ENCODE results near the gene GAS7. TPM values are rescaled to one million over a fixed set of nuclear protein-coding genes. Genes with fewer than 3 reads are reported as not detected.

The GAS7 gene
- total RNA-seq, 6 experiments from 2014 or later, result 1.6 to 7.1 (median 2.7) TPM

- no peak for TF ChIP-seq POLR2A (IDR thresholded peaks at IDR 0.05)
- TF ChIP-seq CTCF (IDR thresholded peaks at IDR 0.05), result no peak
- H3K27ac ChIP-seq, result no peak overlapping the region
- H3K4me3 ChIP-seq, result no peak overlapping the region
- H3K36me3 ChIP-seq, result no peaks in the 10 kb centered on the region
- ATAC-seq, result no peak
- no peaks in the 10 kb centered on the region for H3K4me1 ChIP-seq
- DNase-seq, result no peak
- H3K27me3 ChIP-seq, result no peaks in the 10 kb centered on the region
- H3K9me3 ChIP-seq, result no peaks in the 10 kb centered on the region
- 43% methylated on average over 7 of the region's 7 CpGs for WGBS (ENCODE audit: insufficient coverage, low coverage, low lambda C conversion rate, missing lambda C conversion rate)
- intact Hi-C loops (cut with DNase I), result no loop called here
Measured at GRCh38 chr17:10144982-10145381, 53.4 kb downstream of the GAS7 start.

- no peak overlapping the region for H3K27ac ChIP-seq
- no peak for DNase-seq
- no peaks in the 10 kb centered on the region for H3K9me3 ChIP-seq
- no peak overlapping the region for H3K4me3 ChIP-seq
- 67% methylated on average over 6 of the region's 6 CpGs for WGBS (ENCODE audit: insufficient coverage, low coverage, low lambda C conversion rate, missing lambda C conversion rate)
- intact Hi-C loops (cut with DNase I), result no loop called here
- H3K36me3 ChIP-seq, result no peaks in the 10 kb centered on the region
- TF ChIP-seq CTCF (IDR thresholded peaks at IDR 0.05), result no peak
- H3K4me1 ChIP-seq, result no peaks in the 10 kb centered on the region
- no peak for ATAC-seq
- no peaks in the 10 kb centered on the region for H3K27me3 ChIP-seq
Measured at GRCh38 chr17:10144456-10144855, 54.0 kb downstream of the GAS7 start.

GRCh38 chr17:10141436-10141835 lies 57.0 kb downstream of the GAS7 start:
- ATAC-seq (no peak), DNase-seq (no peak)
- WGBS (ENCODE audit: insufficient coverage, low coverage, low lambda C conversion rate, missing lambda C conversion rate), result 83% methylated on average over 1 of the region's 2 CpGs
- intact Hi-C loops (cut with DNase I), result no loop called here
- TF ChIP-seq CTCF (IDR thresholded peaks at IDR 0.05), result no peak
- TF ChIP-seq POLR2A (IDR thresholded peaks at IDR 0.05), result no peak
- no peaks in the 10 kb centered on the region for H3K36me3 ChIP-seq
- no peaks in the 10 kb centered on the region for H3K27me3 ChIP-seq
- H3K4me3 ChIP-seq, result no peak overlapping the region
- H3K27ac ChIP-seq, result no peak overlapping the region
- no peaks in the 10 kb centered on the region for H3K4me1 ChIP-seq
- no peaks in the 10 kb centered on the region for H3K9me3 ChIP-seq

GRCh38 chr17:10139577-10139976 lies 58.8 kb downstream of the GAS7 start:
- no peaks in the 10 kb centered on the region for H3K36me3 ChIP-seq
- H3K27ac ChIP-seq, result no peak overlapping the region
- WGBS (ENCODE audit: insufficient coverage, low coverage, low lambda C conversion rate, missing lambda C conversion rate), result 42% methylated on average over 2 of the region's 2 CpGs
- H3K9me3 ChIP-seq, result no peaks in the 10 kb centered on the region
- ATAC-seq (no peak), DNase-seq (no peak)
- H3K4me3 ChIP-seq, result no peak overlapping the region
- no peak for TF ChIP-seq POLR2A (IDR thresholded peaks at IDR 0.05)
- TF ChIP-seq CTCF (IDR thresholded peaks at IDR 0.05), result no peak
- no peaks in the 10 kb centered on the region for H3K4me1 ChIP-seq
- H3K27me3 ChIP-seq, result no peaks in the 10 kb centered on the region
- intact Hi-C loops (cut with DNase I), result no loop called here
